Vagina (tissue), 2 donors: ENCODE results near the gene CTAGE1. TPM values are rescaled to one million over a fixed set of nuclear protein-coding genes. Genes with fewer than 3 reads are reported as not detected.

Experiments
- DNase-seq, 2 donors: peaks; one replicate each; pipeline ENCODE4 v3.0.0-alpha.2; 2017; ENCODE audit errors: extremely low spot score in 2 of 2
- H3K27ac ChIP-seq: fragments of 200-600 bp; sonication (generic); one replicate; pipeline ENCODE4 v1.5.1; 2019
- H3K27me3 ChIP-seq: fragments of 200-600 bp; sonication (generic); one replicate; pipeline ENCODE4 v1.5.1; 2019
- H3K36me3 ChIP-seq, 2 donors: fragments of 200-600 bp; sonication (generic); one replicate each; pipeline ENCODE4 v1.5.1; 2017 to 2019
- H3K4me1 ChIP-seq: fragments of 200-600 bp; sonication (generic); one replicate; pipeline ENCODE4 v1.5.1; 2019
- H3K4me3 ChIP-seq, 2 donors: fragments of 200-600 bp; sonication (generic); 1 replicate in 1 of 2; 2 replicates in 1 of 2; pipeline ENCODE4 v1.5.1; 2016 to 2019
- H3K9me3 ChIP-seq: fragments of 200-600 bp; sonication (generic); one replicate; pipeline ENCODE4 v1.5.1; 2019
- POLR2A ChIP-seq, 2 donors: fragments of 450-650 bp; IDR thresholded peaks; one replicate each; pipeline ENCODE4 v1.6.1; 2017; ENCODE audit warnings: antibody characterized with exemption in 2 of 2, mild to moderate bottlenecking in 2 of 2, moderate library complexity in 2 of 2
- POLR2AphosphoS5 ChIP-seq, 2 donors: sonication (generic); formaldehyde crosslinking; IDR thresholded peaks; one replicate each; pipeline ENCODE4 v1.9.0; 2017; ENCODE audit warnings: antibody characterized with exemption in 2 of 2, mild to moderate bottlenecking in 2 of 2, low read depth in 1 of 2; ENCODE audit not compliant: insufficient read depth in 1 of 2
- intact Hi-C: fragments of 100-400 bp; cut with DNase I; formaldehyde crosslinking; loops from one replicate; pipeline ENCODE4 v1.15.1; 2023
- total RNA-seq: library from RNA; depleted of rRNA; stranded (reverse); fragments of >200 nt; gene quantifications from one replicate; pipeline ENCODE4 v1.2.3, GENCODE V29; 2016
- TF ChIP-seq, protein P1 (sequence below), 3 experiments: fragments of 450-650 bp in 2 of 3; fragments of 200-600 bp in 1 of 3; sonication (generic) in 1 of 3; IDR thresholded peaks; one replicate each; pipeline ENCODE4 v1.5.1; 2017 to 2019; ENCODE audit warnings: antibody characterized with exemption in 3 of 3, mild to moderate bottlenecking in 2 of 3, moderate library complexity in 2 of 3

The CTAGE1 gene
- total RNA-seq, 1 donor from 2014 or later = not detected

DNA sequence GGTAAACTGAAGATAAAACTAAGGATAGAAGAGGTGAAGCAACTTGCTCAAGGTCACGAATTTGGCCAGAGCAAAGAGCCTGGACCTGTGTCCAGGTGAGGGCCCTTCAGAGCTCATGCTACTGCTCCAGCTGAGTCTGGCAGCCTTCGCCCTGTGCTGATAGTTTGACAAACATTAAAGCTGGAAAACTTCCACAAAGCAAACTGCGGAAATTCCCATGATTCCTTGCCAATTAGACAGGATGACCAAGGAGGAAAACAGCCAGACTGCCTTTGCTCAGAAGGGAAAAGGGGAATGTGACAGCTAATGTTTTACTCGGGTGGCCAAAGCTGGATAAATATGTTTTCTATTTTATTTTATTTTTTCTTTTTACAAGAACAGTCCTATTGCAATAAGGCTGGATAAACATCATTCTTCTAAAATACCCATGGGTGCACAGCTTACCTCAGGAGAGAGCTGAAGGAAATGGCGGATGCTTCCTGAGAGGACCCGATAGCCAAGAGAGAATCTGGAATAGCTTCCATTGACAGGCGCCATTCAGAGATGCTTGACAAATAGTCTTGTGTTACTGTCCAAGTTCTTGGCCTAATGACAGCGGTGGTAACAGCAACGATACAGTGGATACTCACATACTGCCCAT, 5.3 kb upstream of the CTAGE1 start:
- intact Hi-C loops = no loop called here
- Histone ChIP-seq H3K9me3 (no peaks in the 10 kb centered on the region), H3K4me3 (no peak overlapping the region), H3K36me3 (no peaks in the 10 kb centered on the region), H3K27ac (no peak overlapping the region), H3K27me3 (no peaks in the 10 kb centered on the region), H3K4me1 (peaks cover 5% of the 10 kb centered on the region)
- DNase-seq = no peak
- TF ChIP-seq POLR2A (IDR thresholded peaks at IDR 0.05) = no peak
- TF ChIP-seq, protein P1, sequence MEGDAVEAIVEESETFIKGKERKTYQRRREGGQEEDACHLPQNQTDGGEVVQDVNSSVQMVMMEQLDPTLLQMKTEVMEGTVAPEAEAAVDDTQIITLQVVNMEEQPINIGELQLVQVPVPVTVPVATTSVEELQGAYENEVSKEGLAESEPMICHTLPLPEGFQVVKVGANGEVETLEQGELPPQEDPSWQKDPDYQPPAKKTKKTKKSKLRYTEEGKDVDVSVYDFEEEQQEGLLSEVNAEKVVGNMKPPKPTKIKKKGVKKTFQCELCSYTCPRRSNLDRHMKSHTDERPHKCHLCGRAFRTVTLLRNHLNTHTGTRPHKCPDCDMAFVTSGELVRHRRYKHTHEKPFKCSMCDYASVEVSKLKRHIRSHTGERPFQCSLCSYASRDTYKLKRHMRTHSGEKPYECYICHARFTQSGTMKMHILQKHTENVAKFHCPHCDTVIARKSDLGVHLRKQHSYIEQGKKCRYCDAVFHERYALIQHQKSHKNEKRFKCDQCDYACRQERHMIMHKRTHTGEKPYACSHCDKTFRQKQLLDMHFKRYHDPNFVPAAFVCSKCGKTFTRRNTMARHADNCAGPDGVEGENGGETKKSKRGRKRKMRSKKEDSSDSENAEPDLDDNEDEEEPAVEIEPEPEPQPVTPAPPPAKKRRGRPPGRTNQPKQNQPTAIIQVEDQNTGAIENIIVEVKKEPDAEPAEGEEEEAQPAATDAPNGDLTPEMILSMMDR (IDR thresholded peaks at IDR 0.05) = no peak

DNA sequence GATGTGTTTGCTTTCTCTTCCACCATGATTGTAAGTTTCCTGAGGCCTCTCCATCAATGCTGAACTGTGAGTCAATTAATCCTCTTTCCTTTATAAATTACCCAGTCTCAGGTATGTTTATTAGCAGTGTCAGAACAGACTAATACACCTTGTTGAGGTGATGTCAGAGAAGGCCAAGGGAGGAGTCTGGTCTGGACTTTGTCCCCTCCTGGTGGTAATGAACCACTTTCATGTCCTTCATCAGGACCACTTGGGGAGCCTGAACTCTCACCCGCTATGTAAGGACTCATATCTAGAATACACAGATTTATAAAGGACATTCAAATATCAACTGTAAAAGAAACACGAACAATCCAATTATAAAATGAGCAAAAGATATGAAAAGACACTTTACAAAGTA, 2.9 kb upstream of the CTAGE1 start:
- Histone ChIP-seq H3K27me3 (no peaks in the 10 kb centered on the region), H3K4me1 (peaks cover 5% of the 10 kb centered on the region), H3K27ac (no peak overlapping the region), H3K9me3 (no peaks in the 10 kb centered on the region), H3K36me3 (no peaks in the 10 kb centered on the region), H3K4me3 (no peak overlapping the region)
- DNase-seq = no peak
- intact Hi-C loops = no loop called here
- TF ChIP-seq POLR2AphosphoS5 (IDR thresholded peaks at IDR 0.05; ENCODE audit: insufficient read depth in 1 of 2, low read depth in 1 of 2) (no peak), POLR2A (IDR thresholded peaks at IDR 0.05) (no peak)
- TF ChIP-seq, protein P1 (IDR thresholded peaks at IDR 0.05) = no peak

DNA sequence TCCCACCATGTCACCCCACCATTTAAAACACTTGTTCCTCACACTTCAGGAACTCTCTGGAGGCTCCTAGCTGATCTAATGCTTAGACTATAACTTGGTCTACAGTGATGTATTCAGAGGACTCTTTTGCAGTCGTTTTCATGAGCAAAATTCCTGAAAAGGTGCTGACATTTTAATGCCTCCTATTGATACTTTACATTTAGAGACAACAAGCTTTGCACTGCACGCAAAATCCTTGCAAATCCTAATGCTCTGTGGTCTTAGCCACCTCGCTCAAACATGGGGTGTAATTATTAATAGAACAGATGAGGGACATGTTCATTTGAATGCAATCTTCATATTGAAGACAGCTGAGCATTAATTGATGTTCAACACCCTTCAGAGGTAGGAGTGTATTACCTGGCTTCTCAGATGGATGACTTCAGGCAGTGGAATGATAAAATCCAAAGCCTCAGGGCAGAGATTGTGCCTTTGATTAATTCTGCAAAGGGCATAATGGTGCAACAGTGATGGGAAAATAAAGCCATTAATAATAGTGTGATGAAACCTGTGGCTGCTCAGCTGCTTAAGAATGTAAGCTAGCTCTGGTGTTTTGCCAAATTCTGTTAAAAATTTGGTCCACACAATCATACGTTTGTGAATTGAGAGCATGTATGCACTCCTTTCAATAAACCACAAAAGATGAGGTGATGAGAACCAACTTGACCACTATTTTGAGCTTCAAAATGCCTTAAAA, 5.4 kb downstream of the CTAGE1 start:
- no peaks in the 10 kb centered on the region for H3K9me3 ChIP-seq
- H3K4me3 ChIP-seq = no peak overlapping the region
- intact Hi-C loops = no loop called here
- DNase-seq = no peak
- TF ChIP-seq POLR2A (IDR thresholded peaks at IDR 0.05) (no peak), POLR2AphosphoS5 (IDR thresholded peaks at IDR 0.05; ENCODE audit: insufficient read depth in 1 of 2, low read depth in 1 of 2) (no peak)
- TF ChIP-seq, protein P1 (IDR thresholded peaks at IDR 0.05) = no peak
- H3K27ac ChIP-seq = no peak overlapping the region
- H3K4me1 ChIP-seq = no peaks in the 10 kb centered on the region
- H3K36me3 ChIP-seq = no peaks in the 10 kb centered on the region
- no peaks in the 10 kb centered on the region for H3K27me3 ChIP-seq

DNA sequence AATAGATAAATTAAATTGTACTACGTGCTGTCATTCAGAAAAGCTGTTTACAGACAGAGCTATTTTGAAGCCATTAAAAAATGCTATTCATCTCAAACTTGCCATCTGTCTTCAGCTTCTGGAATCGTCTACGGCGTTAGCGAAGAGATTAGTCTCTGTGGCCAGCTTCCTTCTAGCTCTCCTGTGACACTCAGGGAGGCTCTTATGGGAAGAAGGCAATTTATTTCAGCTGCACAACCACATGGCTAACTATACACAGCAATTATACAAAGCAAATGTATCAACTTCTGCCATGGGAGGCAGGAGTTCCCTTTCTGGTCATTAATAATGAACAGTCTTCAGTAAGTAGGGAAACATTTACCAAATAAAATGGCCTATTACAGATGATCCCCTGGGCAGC, 6.3 kb downstream of the CTAGE1 start:
- no peak for DNase-seq
- intact Hi-C loops = no loop called here
- H3K27ac ChIP-seq = no peak overlapping the region
- H3K27me3 ChIP-seq = no peaks in the 10 kb centered on the region
- TF ChIP-seq, protein P1 (IDR thresholded peaks at IDR 0.05) = no peak
- TF ChIP-seq POLR2A (IDR thresholded peaks at IDR 0.05) (no peak), POLR2AphosphoS5 (IDR thresholded peaks at IDR 0.05; ENCODE audit: insufficient read depth in 1 of 2, low read depth in 1 of 2) (no peak)
- H3K36me3 ChIP-seq = no peaks in the 10 kb centered on the region
- H3K4me1 ChIP-seq = no peaks in the 10 kb centered on the region
- no peaks in the 10 kb centered on the region for H3K9me3 ChIP-seq
- H3K4me3 ChIP-seq = no peak overlapping the region

DNA sequence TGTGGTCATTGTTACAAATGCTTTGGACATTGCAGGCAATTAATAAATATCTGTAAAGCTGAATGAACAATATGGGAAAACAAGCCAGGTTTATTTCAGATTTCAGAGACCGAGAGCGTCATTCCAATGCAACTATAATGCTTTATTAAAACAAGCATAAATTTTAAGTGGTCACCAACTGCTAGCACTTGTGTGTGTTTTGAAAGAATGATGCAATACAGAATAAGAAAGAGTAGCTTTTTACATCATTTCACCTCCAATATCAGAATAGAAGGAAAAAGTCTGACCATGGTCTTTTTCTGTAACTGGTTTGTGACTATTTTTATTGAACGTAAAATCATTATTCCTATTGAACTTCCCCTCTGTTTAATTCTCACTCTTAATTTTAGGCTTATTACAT, 7.6 kb downstream of the CTAGE1 start:
- DNase-seq = no peak
- TF ChIP-seq, protein P1 (IDR thresholded peaks at IDR 0.05) = no peak
- TF ChIP-seq POLR2A (IDR thresholded peaks at IDR 0.05) = no peak
- TF ChIP-seq POLR2AphosphoS5 (IDR thresholded peaks at IDR 0.05; ENCODE audit: insufficient read depth in 1 of 2, low read depth in 1 of 2) = no peak
- intact Hi-C loops = no loop called here
- H3K9me3 ChIP-seq = no peaks in the 10 kb centered on the region
- H3K27ac ChIP-seq = no peak overlapping the region
- no peak overlapping the region for H3K4me3 ChIP-seq
- H3K4me1 ChIP-seq = no peaks in the 10 kb centered on the region
- H3K27me3 ChIP-seq = no peaks in the 10 kb centered on the region
- H3K36me3 ChIP-seq = no peaks in the 10 kb centered on the region
